C4-2B (cell line): ENCODE results near the gene NEGR1.

ENCODE experiments used
- ZFX ChIP-seq: fragments of 450-650 bp; IDR thresholded peaks from 2 replicates; pipeline ENCODE4 v1.6.1; 2017
- TF ChIP-seq, protein P1 (sequence below): fragments of 450-650 bp; conservative IDR thresholded peaks from 2 replicates; pipeline ENCODE4 v1.5.1; 2017; ENCODE audit warnings: mild to moderate bottlenecking

DNA sequence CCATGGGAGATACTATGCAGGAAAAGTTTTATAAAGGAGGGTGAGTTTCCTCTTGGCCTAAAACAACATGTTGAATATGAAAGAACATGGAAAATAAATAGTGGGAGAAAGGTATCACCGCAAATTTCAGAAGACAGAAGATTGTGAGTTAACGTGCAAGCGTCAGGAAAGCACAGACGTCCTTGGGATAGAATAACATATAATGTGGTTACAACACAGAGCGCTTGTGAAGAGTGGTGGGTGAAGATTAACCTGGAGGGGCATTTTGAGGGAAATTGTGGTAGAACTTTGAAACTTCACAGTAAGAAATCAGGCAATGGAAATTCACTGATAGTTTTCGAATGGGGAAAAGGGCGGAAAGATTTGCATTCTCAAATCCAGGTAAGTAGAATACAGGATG is 47.3 kb downstream of the NEGR1 start:
- TF ChIP-seq, protein P1, sequence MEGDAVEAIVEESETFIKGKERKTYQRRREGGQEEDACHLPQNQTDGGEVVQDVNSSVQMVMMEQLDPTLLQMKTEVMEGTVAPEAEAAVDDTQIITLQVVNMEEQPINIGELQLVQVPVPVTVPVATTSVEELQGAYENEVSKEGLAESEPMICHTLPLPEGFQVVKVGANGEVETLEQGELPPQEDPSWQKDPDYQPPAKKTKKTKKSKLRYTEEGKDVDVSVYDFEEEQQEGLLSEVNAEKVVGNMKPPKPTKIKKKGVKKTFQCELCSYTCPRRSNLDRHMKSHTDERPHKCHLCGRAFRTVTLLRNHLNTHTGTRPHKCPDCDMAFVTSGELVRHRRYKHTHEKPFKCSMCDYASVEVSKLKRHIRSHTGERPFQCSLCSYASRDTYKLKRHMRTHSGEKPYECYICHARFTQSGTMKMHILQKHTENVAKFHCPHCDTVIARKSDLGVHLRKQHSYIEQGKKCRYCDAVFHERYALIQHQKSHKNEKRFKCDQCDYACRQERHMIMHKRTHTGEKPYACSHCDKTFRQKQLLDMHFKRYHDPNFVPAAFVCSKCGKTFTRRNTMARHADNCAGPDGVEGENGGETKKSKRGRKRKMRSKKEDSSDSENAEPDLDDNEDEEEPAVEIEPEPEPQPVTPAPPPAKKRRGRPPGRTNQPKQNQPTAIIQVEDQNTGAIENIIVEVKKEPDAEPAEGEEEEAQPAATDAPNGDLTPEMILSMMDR: no peak
- no peak for TF ChIP-seq ZFX
